ENCODE results near the gene EEF1AKMT3. TPM values are rescaled to one million over a fixed set of nuclear protein-coding genes. Genes with fewer than 3 reads are reported as not detected.

Gene EEF1AKMT3
- total and polyA plus RNA-seq, 9 of the 15 experiments (the other 6 are each of a cell fraction or from before 2014, with no cell fraction given) = 4.1 to 17.2 (median 7.9) TPM

DNA sequence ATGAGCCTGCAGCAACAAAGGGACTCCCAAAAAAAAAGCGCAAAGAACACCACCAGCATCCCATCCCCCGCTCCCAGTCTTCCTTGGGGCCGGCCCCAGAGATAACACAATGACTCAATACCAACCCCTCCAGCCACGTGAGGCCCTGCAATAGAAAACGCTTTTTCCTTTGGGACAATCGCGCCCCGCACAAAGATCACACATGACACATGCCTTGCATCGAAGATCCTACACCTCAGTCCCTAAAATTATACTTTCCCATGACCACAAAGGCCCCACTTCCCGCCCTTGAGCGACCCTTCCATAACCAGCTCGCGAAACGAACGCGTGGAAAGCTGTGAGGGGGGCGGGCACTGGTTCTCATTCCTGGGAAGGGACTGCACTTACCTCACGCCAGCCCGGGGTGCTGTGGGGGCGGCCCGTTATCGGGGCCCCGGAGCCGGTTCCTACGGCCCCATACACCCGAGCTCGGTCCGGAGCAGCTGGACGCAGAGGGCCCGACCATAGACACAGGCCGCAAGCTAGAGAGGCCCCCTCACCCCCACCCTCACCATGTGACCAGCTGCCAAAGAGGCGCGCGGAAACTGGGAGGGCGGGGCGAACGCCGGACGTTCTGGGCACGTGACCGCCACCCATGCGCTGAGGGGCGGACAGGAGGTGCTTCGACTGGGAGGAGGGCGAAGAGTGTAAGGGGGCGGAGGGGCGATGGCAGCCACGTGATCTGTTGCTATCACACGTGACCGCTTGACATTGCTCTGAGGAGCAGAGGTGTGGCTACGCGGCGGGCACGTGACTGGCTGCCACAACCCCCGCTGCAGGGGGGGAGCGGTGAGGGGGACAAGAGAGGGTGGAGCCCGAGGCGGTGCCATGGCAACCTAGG, 20.4 kb upstream of the EEF1AKMT3 start, which contains the start of gene CDK4 (continued):
- TF ChIP-seq, protein P1, sequence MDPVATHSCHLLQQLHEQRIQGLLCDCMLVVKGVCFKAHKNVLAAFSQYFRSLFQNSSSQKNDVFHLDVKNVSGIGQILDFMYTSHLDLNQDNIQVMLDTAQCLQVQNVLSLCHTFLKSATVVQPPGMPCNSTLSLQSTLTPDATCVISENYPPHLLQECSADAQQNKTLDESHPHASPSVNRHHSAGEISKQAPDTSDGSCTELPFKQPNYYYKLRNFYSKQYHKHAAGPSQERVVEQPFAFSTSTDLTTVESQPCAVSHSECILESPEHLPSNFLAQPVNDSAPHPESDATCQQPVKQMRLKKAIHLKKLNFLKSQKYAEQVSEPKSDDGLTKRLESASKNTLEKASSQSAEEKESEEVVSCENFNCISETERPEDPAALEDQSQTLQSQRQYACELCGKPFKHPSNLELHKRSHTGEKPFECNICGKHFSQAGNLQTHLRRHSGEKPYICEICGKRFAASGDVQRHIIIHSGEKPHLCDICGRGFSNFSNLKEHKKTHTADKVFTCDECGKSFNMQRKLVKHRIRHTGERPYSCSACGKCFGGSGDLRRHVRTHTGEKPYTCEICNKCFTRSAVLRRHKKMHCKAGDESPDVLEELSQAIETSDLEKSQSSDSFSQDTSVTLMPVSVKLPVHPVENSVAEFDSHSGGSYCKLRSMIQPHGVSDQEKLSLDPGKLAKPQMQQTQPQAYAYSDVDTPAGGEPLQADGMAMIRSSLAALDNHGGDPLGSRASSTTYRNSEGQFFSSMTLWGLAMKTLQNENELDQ (CRISPR knock-in tag; IDR thresholded peaks at IDR 0.05; ENCODE audit: borderline replicate concordance) = no peak; the same call in 1 of the 2 replicates
- TF ChIP-seq NBN (IDR thresholded peaks at IDR 0.05; ENCODE audit: low read depth) (peak; percentile 38), HEY1 (CRISPR knock-in tag; IDR thresholded peaks at IDR 0.05; ENCODE audit: borderline replicate concordance) (no peak), DACH1 (IDR thresholded peaks at IDR 0.05; ENCODE audit: partially characterized antibody) (peak; percentile 63), LARP7 (IDR thresholded peaks at IDR 0.05) (no peak), FOXA1 (IDR thresholded peaks at IDR 0.05; ENCODE audit: borderline replicate concordance) (no peak), CBX5 (IDR thresholded peaks at IDR 0.05; ENCODE audit: borderline replicate concordance, low read depth) (no peak), NFATC3 (IDR thresholded peaks at IDR 0.05) (0 out of 2 replicates have a peak, but pooled peaks have one; percentile 47), KDM2B (CRISPR knock-in tag; IDR thresholded peaks at IDR 0.05) (no peak), ZBTB1 (CRISPR knock-in tag; IDR thresholded peaks at IDR 0.05; ENCODE audit: borderline replicate concordance, low read depth) (no peak; the same call in 1 of the 2 replicates), RBM25 (IDR thresholded peaks at IDR 0.05; ENCODE audit: low read depth, low read length, severe bottlenecking) (no peak), LEF1 (IDR thresholded peaks at IDR 0.05) (peak; percentile 90), PYGO2 (tag; IDR thresholded peaks at IDR 0.05) (0 out of 2 replicates have a peak, but pooled peaks have one; percentile 56), FOXP1 (CRISPR knock-in tag; IDR thresholded peaks at IDR 0.05) (0 out of 2 replicates have a peak, but pooled peaks have one; percentile 82), EP400 (IDR thresholded peaks at IDR 0.05) (peak; percentile 99)
- TF ChIP-seq, protein P2, sequence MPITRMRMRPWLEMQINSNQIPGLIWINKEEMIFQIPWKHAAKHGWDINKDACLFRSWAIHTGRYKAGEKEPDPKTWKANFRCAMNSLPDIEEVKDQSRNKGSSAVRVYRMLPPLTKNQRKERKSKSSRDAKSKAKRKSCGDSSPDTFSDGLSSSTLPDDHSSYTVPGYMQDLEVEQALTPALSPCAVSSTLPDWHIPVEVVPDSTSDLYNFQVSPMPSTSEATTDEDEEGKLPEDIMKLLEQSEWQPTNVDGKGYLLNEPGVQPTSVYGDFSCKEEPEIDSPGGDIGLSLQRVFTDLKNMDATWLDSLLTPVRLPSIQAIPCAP (CRISPR knock-in tag; IDR thresholded peaks at IDR 0.05; ENCODE audit: borderline replicate concordance) = no peak
- TF ChIP-seq, protein P3, sequence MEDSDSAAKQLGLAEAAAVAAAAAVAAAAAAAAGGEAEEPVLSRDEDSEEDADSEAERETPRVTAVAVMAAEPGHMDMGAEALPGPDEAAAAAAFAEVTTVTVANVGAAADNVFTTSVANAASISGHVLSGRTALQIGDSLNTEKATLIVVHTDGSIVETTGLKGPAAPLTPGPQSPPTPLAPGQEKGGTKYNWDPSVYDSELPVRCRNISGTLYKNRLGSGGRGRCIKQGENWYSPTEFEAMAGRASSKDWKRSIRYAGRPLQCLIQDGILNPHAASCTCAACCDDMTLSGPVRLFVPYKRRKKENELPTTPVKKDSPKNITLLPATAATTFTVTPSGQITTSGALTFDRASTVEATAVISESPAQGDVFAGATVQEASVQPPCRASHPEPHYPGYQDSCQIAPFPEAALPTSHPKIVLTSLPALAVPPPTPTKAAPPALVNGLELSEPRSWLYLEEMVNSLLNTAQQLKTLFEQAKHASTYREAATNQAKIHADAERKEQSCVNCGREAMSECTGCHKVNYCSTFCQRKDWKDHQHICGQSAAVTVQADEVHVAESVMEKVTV (CRISPR knock-in tag; IDR thresholded peaks at IDR 0.05) = no peak
- TF ChIP-seq, protein P4, sequence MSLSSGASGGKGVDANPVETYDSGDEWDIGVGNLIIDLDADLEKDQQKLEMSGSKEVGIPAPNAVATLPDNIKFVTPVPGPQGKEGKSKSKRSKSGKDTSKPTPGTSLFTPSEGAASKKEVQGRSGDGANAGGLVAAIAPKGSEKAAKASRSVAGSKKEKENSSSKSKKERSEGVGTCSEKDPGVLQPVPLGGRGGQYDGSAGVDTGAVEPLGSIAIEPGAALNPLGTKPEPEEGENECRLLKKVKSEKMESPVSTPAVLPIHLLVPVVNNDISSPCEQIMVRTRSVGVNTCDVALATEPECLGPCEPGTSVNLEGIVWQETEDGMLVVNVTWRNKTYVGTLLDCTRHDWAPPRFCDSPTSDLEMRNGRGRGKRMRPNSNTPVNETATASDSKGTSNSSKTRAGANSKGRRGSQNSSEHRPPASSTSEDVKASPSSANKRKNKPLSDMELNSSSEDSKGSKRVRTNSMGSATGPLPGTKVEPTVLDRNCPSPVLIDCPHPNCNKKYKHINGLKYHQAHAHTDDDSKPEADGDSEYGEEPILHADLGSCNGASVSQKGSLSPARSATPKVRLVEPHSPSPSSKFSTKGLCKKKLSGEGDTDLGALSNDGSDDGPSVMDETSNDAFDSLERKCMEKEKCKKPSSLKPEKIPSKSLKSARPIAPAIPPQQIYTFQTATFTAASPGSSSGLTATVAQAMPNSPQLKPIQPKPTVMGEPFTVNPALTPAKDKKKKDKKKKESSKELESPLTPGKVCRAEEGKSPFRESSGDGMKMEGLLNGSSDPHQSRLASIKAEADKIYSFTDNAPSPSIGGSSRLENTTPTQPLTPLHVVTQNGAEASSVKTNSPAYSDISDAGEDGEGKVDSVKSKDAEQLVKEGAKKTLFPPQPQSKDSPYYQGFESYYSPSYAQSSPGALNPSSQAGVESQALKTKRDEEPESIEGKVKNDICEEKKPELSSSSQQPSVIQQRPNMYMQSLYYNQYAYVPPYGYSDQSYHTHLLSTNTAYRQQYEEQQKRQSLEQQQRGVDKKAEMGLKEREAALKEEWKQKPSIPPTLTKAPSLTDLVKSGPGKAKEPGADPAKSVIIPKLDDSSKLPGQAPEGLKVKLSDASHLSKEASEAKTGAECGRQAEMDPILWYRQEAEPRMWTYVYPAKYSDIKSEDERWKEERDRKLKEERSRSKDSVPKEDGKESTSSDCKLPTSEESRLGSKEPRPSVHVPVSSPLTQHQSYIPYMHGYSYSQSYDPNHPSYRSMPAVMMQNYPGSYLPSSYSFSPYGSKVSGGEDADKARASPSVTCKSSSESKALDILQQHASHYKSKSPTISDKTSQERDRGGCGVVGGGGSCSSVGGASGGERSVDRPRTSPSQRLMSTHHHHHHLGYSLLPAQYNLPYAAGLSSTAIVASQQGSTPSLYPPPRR (CRISPR knock-in tag; IDR thresholded peaks at IDR 0.05; ENCODE audit: borderline replicate concordance) = 0 out of 2 replicates have a peak, but pooled peaks have one; percentile 11

Data from K562 (cell line).